ENCODE measurements around the gene CA10. TPM values are rescaled to one million over a fixed set of nuclear protein-coding genes. Genes with fewer than 3 reads are reported as not detected.

Gene CA10
- total RNA-seq, 1 experiment from 2014 or later = 0.46 TPM

DNA sequence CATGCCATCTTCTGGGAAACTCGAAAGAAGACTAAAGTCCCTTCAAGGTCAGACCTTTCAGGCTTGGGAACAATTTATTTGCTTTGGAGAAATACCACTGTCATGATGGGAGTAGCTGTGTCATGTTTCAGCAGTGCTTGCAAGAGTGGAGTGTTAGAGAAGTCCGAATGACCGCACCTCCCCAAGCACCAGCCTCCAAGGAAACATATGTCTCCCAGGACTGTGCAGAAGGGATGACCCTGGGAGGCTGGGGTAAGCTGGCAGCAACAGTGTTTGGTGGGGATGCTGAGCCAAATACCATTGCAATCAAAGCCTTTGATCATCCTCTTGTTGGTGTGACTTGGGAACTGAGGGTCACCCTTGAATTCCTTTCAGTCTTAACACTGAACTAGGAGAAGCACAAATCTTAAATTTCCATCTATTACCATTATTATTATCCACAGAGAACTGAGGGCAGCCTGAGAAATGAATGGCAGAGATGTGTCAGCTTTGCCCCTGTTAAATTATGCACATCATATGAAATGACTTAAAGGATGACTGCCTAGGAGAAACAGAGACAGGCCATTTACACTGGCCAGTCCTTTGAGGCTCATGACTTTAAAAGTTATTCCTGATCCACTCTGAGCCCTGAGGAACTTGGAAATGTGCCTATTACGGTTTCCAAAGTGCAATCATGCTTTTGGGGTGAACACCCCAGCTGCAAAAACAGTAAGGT is 244.9 kb downstream of the CA10 start:
- DNase-seq = no peak
- Histone ChIP-seq H2BK20ac (ENCODE audit: low read depth, low read length, poor library complexity, severe bottlenecking) (no peak overlapping the region), H2BK5ac (ENCODE audit: insufficient read length, low read length) (no peak overlapping the region), H3K56ac (ENCODE audit: insufficient read length, low read depth, low read length) (no peak overlapping the region), H3K27ac (ENCODE audit: insufficient read length, low read depth, low read length) (no peak overlapping the region), H3K14ac (ENCODE audit: insufficient read depth, low read length) (no peak overlapping the region), H2BK120ac (ENCODE audit: low read depth, low read length, poor library complexity, severe bottlenecking) (no peak overlapping the region), H3K79me1 (ENCODE audit: insufficient read depth, low read depth, low read length, poor library complexity, severe bottlenecking) (no peaks in the 10 kb centered on the region), H3K18ac (ENCODE audit: insufficient read length, low read depth, low read length) (no peak overlapping the region), H3T11ph (ENCODE audit: low read length) (no peak overlapping the region), H3K27me3 (ENCODE audit: insufficient read depth, low read length) (no peaks in the 10 kb centered on the region), H3K79me2 (ENCODE audit: insufficient read depth, low read length) (no peaks in the 10 kb centered on the region), H3K23me2 (ENCODE audit: insufficient read length, low read depth, low read length, poor library complexity, severe bottlenecking) (no peaks in the 10 kb centered on the region), H2AK5ac (ENCODE audit: insufficient read length, low read length) (no peak overlapping the region), H2AFZ (ENCODE audit: low read length) (no peak overlapping the region), H4K20me1 (ENCODE audit: control insufficient read depth, insufficient read depth, insufficient read length) (no peaks in the 10 kb centered on the region), H3K23ac (ENCODE audit: insufficient read length, low read depth, low read length) (no peak overlapping the region), H3K9ac (ENCODE audit: extremely low read depth, insufficient read length, low read length) (no peak overlapping the region), H2BK15ac (ENCODE audit: low read depth, low read length) (no peak overlapping the region), H4K8ac (replicated peaks; ENCODE audit: insufficient read length, low read depth, low read length) (no peak overlapping the region), H4K91ac (ENCODE audit: insufficient read length, low read depth, low read length) (no peak overlapping the region), H3K4me2 (ENCODE audit: insufficient read depth, insufficient read length, low read length) (peak overlapping the region; percentile 6), H3K4me1 (ENCODE audit: insufficient read depth, low read length) (peaks cover 4% of the 10 kb centered on the region; the same call in 1 of the 2 replicates), H4K5ac (ENCODE audit: insufficient read length, low read depth, low read length) (no peak overlapping the region), H2BK12ac (ENCODE audit: insufficient read length, low read depth, low read length) (no peak overlapping the region), H3K9me3 (ENCODE audit: control insufficient read depth, low read depth, low read length) (no peaks in the 10 kb centered on the region), H3K4ac (ENCODE audit: low read depth, low read length) (no peak overlapping the region)
- Mint-ChIP-seq H3K9me3 (no peaks in the 10 kb centered on the region), H3K4me1 (peaks cover 37 to 43% of the 10 kb centered on the region in 2 experiments), H3K27ac (peak overlapping the region in 1 of 3 experiments; percentile 75; a peak in 2 of 7 replicates), H3K36me3 (ENCODE audit: insufficient read depth in 1 of 3, low read depth in 3 of 3) (no peaks in the 10 kb centered on the region; a peak in 1 of 7 replicates), H3K27me3 (ENCODE audit: low read depth) (no peaks in the 10 kb centered on the region), H3K4me3 (no peak overlapping the region)
- WGBS (ENCODE audit: extremely low coverage, insufficient read length, low lambda C conversion rate) = no CpG with 5 or more reads among the region's 4 CpGs
- TF ChIP-seq, protein P1, sequence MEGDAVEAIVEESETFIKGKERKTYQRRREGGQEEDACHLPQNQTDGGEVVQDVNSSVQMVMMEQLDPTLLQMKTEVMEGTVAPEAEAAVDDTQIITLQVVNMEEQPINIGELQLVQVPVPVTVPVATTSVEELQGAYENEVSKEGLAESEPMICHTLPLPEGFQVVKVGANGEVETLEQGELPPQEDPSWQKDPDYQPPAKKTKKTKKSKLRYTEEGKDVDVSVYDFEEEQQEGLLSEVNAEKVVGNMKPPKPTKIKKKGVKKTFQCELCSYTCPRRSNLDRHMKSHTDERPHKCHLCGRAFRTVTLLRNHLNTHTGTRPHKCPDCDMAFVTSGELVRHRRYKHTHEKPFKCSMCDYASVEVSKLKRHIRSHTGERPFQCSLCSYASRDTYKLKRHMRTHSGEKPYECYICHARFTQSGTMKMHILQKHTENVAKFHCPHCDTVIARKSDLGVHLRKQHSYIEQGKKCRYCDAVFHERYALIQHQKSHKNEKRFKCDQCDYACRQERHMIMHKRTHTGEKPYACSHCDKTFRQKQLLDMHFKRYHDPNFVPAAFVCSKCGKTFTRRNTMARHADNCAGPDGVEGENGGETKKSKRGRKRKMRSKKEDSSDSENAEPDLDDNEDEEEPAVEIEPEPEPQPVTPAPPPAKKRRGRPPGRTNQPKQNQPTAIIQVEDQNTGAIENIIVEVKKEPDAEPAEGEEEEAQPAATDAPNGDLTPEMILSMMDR (conservative IDR thresholded peaks at IDR 0.05) = no peak

Measured in H9 (cell line).